GM12878 (cell line): Measurements from ENCODE around the gene CGREF1. TPM values are rescaled to one million over a fixed set of nuclear protein-coding genes. Genes with fewer than 3 reads are reported as not detected.

Source experiments
- ATAC-seq: fragments of 200-7000 bp; cut with Tn5 transposase; 3 replicates; pipeline ENCODE4 v1.9.1; 2020; ENCODE audit warnings: mild to moderate bottlenecking, moderate library complexity
- BruUV-seq: library from RNA; stranded (reverse); fragments of 400-500 nt; replicated peaks from 2 replicates; lab custom pipeline; 2021; lab: Mats Ljungman, UMichigan
- CTCF ChIA-PET: fragments of 300-600 bp; sonication (Branson Sonifier 250); formaldehyde crosslinking; extraction: SDS; loops from one replicate; lab custom pipeline; 2021; ENCODE audit warnings: inconsistent platforms; lab: Yijun Ruan, JAX
- POLR2A ChIA-PET: fragments of 350-600 bp; formaldehyde crosslinking; extraction: SDS; loops from one replicate; lab custom pipeline; 2021; ENCODE audit warnings: inconsistent platforms; lab: Charles Lee
- RAD21 ChIA-PET: fragments of 300-600 bp; sonication (Branson Sonifier 250); formaldehyde crosslinking; loops from one replicate; lab custom pipeline; 2023; ENCODE audit warnings: antibody characterized with exemption; ENCODE audit not compliant: unreplicated experiment; lab: Charles Lee
- SMC1A ChIA-PET: fragments of 300-600 bp; sonication (Branson Sonifier 250); formaldehyde crosslinking; loops from one replicate; lab custom pipeline; 2023; ENCODE audit not compliant: unreplicated experiment, uncharacterized antibody; lab: Charles Lee
- DNase-seq: peaks from one replicate; pipeline ENCODE4 v3.0.0-alpha.2; 2011; ENCODE audit warnings: low read depth, low spot score
- FAIRE-seq: peaks from 3 replicates; lab custom pipeline; 2011; peaks lifted over from hg19 to GRCh38; lab: Jason Lieb, UNC
- H2AFZ ChIP-seq: 2 replicates; pipeline ENCODE4 v1.6.0; 2011; ENCODE audit warnings: low read depth, low read length, control low read depth; ENCODE audit not compliant: control insufficient read depth
- H3K27ac ChIP-seq: 2 replicates; pipeline ENCODE4 v1.5.1; 2011; ENCODE audit warnings: control low read depth; ENCODE audit not compliant: control insufficient read depth, insufficient read depth
- H3K27me3 ChIP-seq, 2 experiments: replicated peaks in 1 of 2; 2 replicates each; pipeline versions ENCODE4 v1.6.0 to v1.6.1; 2011; ENCODE audit warnings: low read length in 1 of 2; ENCODE audit not compliant: control insufficient read depth in 2 of 2, insufficient read depth in 2 of 2
- H3K36me3 ChIP-seq, 2 experiments: 2 replicates each; pipeline ENCODE4 v1.5.1; 2011; ENCODE audit warnings: low read length in 1 of 2; ENCODE audit not compliant: control insufficient read depth in 2 of 2, insufficient read depth in 2 of 2
- H3K4me1 ChIP-seq: 2 replicates; pipeline ENCODE4 v1.6.1; 2011; ENCODE audit warnings: mild to moderate bottlenecking, low read length, moderate library complexity, mixed read lengths; ENCODE audit not compliant: control insufficient read depth, insufficient read depth
- H3K4me2 ChIP-seq: 2 replicates; pipeline ENCODE4 v1.6.0; 2011; ENCODE audit warnings: control low read depth; ENCODE audit not compliant: control insufficient read depth, insufficient read depth
- H3K4me3 ChIP-seq: fragments of 200-600 bp; sonication (generic); 2 replicates; pipeline ENCODE4 v1.5.1; 2016
- H3K79me2 ChIP-seq: 2 replicates; pipeline ENCODE4 v1.6.0; 2011; ENCODE audit warnings: low read length; ENCODE audit not compliant: control insufficient read depth, insufficient read depth
- H3K9ac ChIP-seq: 2 replicates; pipeline ENCODE4 v1.8.0; 2011; ENCODE audit warnings: low read length, control low read depth, mixed read lengths; ENCODE audit not compliant: control insufficient read depth, insufficient read depth
- H3K9me3 ChIP-seq: replicated peaks from 3 replicates; pipeline ENCODE4 v1.5.1; 2011; ENCODE audit warnings: mild to moderate bottlenecking, low read length; ENCODE audit not compliant: control insufficient read depth, insufficient read depth
- H4K20me1 ChIP-seq: 2 replicates; pipeline ENCODE4 v1.6.0; 2011; ENCODE audit not compliant: control insufficient read depth, insufficient read depth
- KLF5 ChIP-seq: fragments of 450-650 bp; IDR thresholded peaks from 2 replicates; pipeline ENCODE4 v1.6.1; 2014; ENCODE audit warnings: mild to moderate bottlenecking; ENCODE audit not compliant: partially characterized antibody
- MTA3 ChIP-seq: IDR thresholded peaks from 2 replicates; pipeline ENCODE4 v1.6.1; 2012; ENCODE audit warnings: low read length, inconsistent platforms, borderline replicate concordance
- POU2F2 ChIP-seq: IDR thresholded peaks from 3 replicates; pipeline ENCODE4 v1.6.1; 2011; ENCODE audit warnings: low read depth, mild to moderate bottlenecking, low read length, borderline replicate concordance
- USF1 ChIP-seq: IDR thresholded peaks from 2 replicates; pipeline ENCODE4 v1.6.1; 2011; ENCODE audit warnings: borderline replicate concordance, low read depth, mild to moderate bottlenecking, moderate library complexity, mixed read lengths, low read length; ENCODE audit not compliant: insufficient read depth; ENCODE audit errors: extremely low read length
- ZNF592 ChIP-seq: fragments of 450-650 bp; IDR thresholded peaks from 2 replicates; pipeline ENCODE4 v1.6.1; 2017; ENCODE audit warnings: mild to moderate bottlenecking, moderate library complexity
- WGBS: methylation state at CpG from one replicate; pipeline ENCODE4 v1.1.6; 2016; ENCODE audit warnings: low lambda C conversion rate; ENCODE audit not compliant: insufficient replicate concordance, insufficient coverage; ENCODE audit errors: missing lambda C conversion rate; 5-methylcytosine and 5-hydroxymethylcytosine counted together
- in situ Hi-C: fragments of 300-500 bp; cut with MboI; formaldehyde crosslinking; loops from 9 replicates; pipeline ENCODE4 v1.14.3; 2018; ENCODE audit warnings: mixed read lengths
- intact Hi-C: fragments of 100-400 bp; cut with micrococcal nuclease; formaldehyde crosslinking; loops from one replicate; pipeline ENCODE4 v1.14.2; 2022; ENCODE audit not compliant: unreplicated experiment
- polyA plus RNA-seq, 11 experiments: library from polyadenylated mRNA; depleted of rRNA in 4 of 11; unstranded in 6 of 11; stranded (reverse) in 5 of 11; fragments of >200 nt; fragmentation: Nextera tagmentation in 4 of 11; fragmentation: Illumina TruSeq in 1 of 11; extraction: Ambion mirVana in 4 of 11; extraction: Trizol in 1 of 11; gene quantifications; 1 replicate in 1 of 11; 2 replicates in 10 of 11; pipeline versions ENCODE4 v1.2.1 to v1.2.3, GENCODE V29; 2011 to 2016; ENCODE audit warnings: inconsistent platforms in 2 of 11, missing spikeins in 2 of 11, low read depth in 1 of 11
- total RNA-seq, 4 experiments: library from RNA; depleted of rRNA in 3 of 4; stranded (reverse); fragments of >200 nt in 3 of 4; fragmentation: Illumina TruSeq in 1 of 4; extraction: Trizol in 1 of 4; gene quantifications; 2 replicates each; pipeline versions ENCODE4 v1.2.1 to v1.2.3, GENCODE V29; 2013 to 2021

CGREF1 gene
- total and polyA plus RNA-seq, 10 of the 15 experiments (the other 5 are each of a cell fraction or from before 2014, with no cell fraction given): 0.06 to 0.21 TPM; not detected in 8

- no peak for TF ChIP-seq ZNF592
- TF ChIP-seq POU2F2: no peak
- TF ChIP-seq USF1: no peak
- no peak for TF ChIP-seq KLF5
- no peak for TF ChIP-seq MTA3
- Histone ChIP-seq H3K79me2 (no peaks in the 10 kb centered on the region), H3K9me3 (no peaks in the 10 kb centered on the region), H3K4me3 (no peak overlapping the region), H4K20me1 (no peaks in the 10 kb centered on the region), H3K27ac (no peak overlapping the region), H3K36me3 (no peaks in the 10 kb centered on the region), H3K27me3 (peaks cover 6 to 7% of the 10 kb centered on the region in 2 experiments), H3K4me1 (no peaks in the 10 kb centered on the region; the same call in 1 of the 2 replicates), H3K4me2 (no peak overlapping the region), H2AFZ (no peak overlapping the region), H3K9ac (no peak overlapping the region)
- SMC1A ChIA-PET: no interaction called here
- RAD21 ChIA-PET: no interaction called here
- DNase-seq (no peak), ATAC-seq (no peak), FAIRE-seq (no peak)
- intact Hi-C loops (no loop called here), in situ Hi-C loops (no loop called here)
- POLR2A ChIA-PET: no interaction called here
- 46% methylated on average over 14 of the region's 14 CpGs for WGBS
- BruUV-seq: no TSS peak
- CTCF ChIA-PET: interaction anchor here (1.5 kb wide), 1 partner anchor 162 kb away, joined by 4 read pairs; no protein-coding TSS in a partner anchor
Observed at GRCh38 chr2:27117995-27118524, 868 bp downstream of the CGREF1 start.
